SH-SY5Y (cell line): ENCODE results near the gene CDCA7.

Source experiments
- GATA2 ChIP-seq: IDR thresholded peaks from 2 replicates; pipeline ENCODE4 v1.6.1; 2011; ENCODE audit warnings: mild to moderate bottlenecking, low read depth, low read length
- GATA3 ChIP-seq: IDR thresholded peaks from 2 replicates; pipeline ENCODE4 v1.6.1; 2011; ENCODE audit warnings: low read depth, mild to moderate bottlenecking, low read length, moderate library complexity

CDCA7 gene

DNA sequence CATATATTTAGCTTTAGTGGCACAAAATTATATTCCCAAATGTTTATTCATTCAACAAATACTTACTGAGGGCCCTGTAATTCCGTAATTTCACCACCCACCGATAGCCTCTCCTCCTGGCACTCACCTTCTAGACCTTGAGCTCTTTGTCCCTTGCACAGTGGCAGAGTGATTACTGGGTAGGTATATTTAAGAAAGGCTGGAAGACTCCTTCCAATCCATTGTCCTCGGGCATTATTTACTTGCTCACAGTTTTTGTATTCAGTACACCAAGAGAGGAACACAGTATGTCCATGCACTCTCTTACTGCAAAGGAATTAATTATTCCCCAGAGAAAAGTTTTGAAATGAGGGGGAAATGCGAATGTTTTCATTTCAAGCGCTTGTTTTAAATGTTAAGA, 1.1 kb upstream of the CDCA7 start:
- no peak for TF ChIP-seq GATA3
- no peak for TF ChIP-seq GATA2

DNA sequence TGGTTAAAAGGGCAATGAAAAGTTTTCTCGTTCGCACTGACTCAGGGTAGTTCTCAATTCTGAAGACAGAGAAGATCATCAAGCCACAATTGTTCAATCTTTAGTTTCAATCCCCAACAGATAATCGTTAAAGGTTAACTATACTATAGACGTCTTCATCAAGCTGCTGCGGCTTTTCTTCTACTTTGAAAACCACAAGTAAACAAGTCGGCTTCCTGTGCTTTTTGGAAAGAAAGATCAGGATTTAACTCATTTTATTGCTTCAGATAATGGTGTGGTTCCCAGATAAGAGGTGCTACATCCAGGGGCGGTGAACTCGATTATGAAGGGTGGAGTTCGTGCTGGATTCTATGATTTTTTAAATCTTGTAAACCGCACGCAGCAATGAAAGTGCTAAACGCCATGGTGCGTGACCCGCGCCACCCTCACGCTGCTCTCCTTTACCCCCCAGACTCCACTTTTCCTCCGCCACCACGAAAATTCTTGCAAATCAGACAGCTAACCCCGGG, 545 bp upstream of the CDCA7 start:
- TF ChIP-seq GATA2 (no peak; the same call in 1 of the 2 replicates), GATA3 (no peak)

- TF ChIP-seq GATA2 (no peak), GATA3 (no peak)
Measured at GRCh38 chr2:173355132-173355865, 627 bp downstream of the CDCA7 start.

GRCh38 chr2:173355866-173356508, 1.3 kb downstream of the CDCA7 start:
- TF ChIP-seq GATA2 (no peak), GATA3 (no peak)

DNA sequence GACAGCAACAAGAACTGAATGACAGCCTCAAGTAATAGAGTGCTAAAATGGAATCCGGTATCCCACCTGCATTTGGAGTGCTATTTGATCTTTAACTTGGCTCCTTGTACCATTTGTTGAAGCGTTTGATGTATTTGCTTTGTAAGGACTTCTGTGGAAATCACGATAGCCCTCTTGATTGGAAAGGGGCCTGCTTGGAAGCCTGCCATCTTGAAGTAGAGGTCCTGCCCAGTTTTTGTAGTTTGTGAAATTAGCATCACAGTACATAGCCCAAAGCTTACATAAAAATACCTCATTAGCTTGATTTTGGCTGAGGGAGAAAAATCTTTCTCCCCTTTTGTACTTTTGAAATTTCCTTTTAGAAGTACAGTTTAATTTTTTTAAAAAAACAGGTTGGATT, 2.7 kb downstream of the CDCA7 start:
- TF ChIP-seq GATA3 (no peak), GATA2 (no peak)

DNA sequence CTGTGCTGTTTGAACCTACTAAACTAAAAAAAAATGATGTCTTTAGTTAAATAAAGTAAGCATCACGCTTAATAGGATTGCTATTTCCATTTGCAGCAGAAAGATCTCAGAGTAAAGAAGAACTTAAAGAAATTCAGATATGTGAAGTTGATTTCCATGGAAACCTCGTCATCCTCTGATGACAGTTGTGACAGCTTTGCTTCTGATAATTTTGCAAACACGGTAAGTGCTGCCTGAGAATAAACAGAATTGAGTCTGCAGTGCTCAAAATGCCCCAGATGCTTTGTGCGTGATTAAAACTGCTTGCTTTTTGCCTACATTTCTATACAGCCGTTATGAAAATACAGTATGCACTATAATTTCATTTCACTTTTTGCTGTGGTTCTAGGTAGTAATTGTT, 3.9 kb downstream of the CDCA7 start:
- TF ChIP-seq GATA3 (no peak), GATA2 (no peak)

DNA sequence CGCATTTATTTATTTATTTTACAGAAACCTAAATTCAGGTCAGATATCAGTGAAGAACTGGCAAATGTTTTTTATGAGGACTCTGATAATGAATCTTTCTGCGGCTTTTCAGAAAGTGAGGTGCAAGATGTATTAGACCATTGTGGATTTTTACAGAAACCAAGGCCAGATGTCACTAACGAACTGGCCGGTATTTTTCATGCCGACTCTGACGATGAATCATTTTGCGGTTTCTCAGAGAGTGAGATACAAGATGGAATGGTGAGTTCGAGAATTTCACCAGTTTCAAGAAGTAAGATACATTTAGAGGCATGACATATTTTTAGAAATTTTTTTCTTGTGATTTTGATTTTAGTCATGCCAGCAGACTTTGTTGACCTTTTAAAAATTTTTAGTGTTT, 4.6 kb downstream of the CDCA7 start:
- TF ChIP-seq GATA3 (no peak), GATA2 (no peak)

DNA sequence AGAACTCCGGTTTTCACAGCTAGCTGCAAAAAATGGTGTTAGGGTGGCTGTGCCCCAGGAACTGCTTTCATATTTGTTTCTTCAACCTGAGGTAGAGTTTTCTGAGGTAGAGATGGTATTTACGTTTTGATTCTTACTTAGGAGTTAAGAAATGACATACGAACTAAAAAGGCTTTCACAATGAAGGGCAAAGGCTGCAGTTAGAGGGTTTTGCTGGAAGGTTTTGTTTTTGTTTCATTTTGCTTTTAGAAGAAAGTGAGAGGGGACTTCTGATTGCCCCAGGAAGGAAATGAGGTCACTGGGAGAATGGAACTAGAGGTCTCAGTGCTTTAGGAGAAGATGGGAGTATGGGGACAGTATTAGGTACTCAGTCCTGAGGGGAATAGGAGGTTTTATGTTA, 15.5 kb downstream of the CDCA7 start:
- no peak for TF ChIP-seq GATA3
- TF ChIP-seq GATA2, result no peak

- TF ChIP-seq GATA3, result no peak
- TF ChIP-seq GATA2, result no peak
Measured at GRCh38 chr2:173371023-173371422, 16.4 kb downstream of the CDCA7 start.

GRCh38 chr2:173373290-173373689, 18.6 kb downstream of the CDCA7 start:
- TF ChIP-seq GATA3, result no peak
- no peak for TF ChIP-seq GATA2

GRCh38 chr2:173374634-173375033, 20.0 kb downstream of the CDCA7 start:
- TF ChIP-seq GATA3 (no peak), GATA2 (no peak)

DNA sequence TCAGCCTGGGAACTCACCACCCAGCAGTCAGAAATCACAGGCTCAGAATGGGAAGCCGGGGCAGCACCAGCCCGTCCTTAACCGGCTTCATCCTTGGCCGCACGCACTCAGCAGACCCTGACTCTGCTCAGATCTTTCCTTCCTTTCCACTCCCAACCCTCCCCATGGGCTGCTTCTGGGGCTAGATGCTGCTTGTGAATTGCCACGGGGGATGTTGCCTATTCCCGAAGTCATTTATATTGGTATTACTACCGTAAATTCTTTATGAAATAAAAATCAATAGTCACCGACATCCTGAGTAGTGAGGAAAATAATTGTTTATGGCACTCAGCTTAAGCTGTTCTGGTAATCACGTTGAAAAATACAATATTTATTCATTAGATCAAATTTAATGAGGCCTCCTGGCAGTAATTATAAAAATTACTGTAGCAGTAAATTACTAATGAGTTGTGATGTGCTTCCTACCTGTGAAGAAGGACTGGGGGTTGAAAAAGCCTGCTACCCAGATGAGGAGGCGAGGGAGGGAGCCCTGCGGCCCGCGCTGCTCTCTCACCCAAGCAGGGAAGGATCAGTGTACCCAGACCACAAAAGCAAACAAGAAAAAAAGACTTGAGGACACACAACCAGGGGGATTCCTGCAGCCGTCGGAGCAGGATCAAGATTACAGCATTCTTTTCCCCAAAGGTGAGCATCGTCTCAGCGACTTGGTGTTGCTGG, 31.5 kb downstream of the CDCA7 start:
- TF ChIP-seq GATA3 (no peak), GATA2 (no peak)

DNA sequence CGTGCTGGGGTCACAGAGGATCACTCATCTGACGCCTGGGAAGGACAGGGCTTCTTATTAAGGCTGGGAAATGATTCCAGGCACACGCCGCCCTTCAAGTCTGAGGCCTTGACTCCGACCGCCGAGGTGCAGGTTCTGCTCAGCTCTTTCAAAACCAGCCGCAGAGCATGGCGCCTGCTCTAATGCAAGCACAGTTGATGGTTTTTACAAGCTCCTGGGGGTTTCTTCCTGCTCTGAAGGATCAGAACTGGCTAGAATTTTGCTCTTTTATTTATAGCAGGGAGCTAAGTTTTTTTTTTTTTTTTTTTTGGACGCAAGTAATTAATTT, 32.0 kb downstream of the CDCA7 start:
- TF ChIP-seq GATA3, result no peak
- TF ChIP-seq GATA2, result no peak

DNA sequence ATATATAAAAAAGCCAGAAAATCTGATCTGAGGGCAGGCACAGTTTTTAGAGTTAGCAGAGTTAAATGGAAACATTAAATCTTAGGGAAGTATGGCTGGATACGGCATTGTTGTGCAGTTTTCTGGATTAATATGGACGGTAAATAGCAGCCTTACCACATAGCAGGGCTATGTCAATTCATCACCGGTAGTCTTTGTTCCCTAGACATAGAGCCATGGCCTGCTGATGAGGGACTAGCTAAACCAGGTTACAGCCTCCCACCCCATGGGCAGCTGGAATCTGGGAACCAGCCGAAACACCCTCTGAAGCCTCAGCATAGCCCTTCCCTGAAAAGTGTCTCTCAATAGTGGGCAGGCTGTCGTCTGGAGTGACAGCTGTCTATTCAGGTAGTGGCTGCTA, 32.4 kb downstream of the CDCA7 start:
- no peak for TF ChIP-seq GATA3
- no peak for TF ChIP-seq GATA2

- TF ChIP-seq GATA2, result no peak
- TF ChIP-seq GATA3, result no peak
Measured at GRCh38 chr2:173387660-173388059, 33.0 kb downstream of the CDCA7 start.
